ENCODE measurements around the gene NRAP. TPM values are rescaled to one million over a fixed set of nuclear protein-coding genes. Genes with fewer than 3 reads are reported as not detected.

Gene NRAP
- total and polyA plus RNA-seq, 2 experiments from 2014 or later: 0.04 TPM; not detected in 1

DNA sequence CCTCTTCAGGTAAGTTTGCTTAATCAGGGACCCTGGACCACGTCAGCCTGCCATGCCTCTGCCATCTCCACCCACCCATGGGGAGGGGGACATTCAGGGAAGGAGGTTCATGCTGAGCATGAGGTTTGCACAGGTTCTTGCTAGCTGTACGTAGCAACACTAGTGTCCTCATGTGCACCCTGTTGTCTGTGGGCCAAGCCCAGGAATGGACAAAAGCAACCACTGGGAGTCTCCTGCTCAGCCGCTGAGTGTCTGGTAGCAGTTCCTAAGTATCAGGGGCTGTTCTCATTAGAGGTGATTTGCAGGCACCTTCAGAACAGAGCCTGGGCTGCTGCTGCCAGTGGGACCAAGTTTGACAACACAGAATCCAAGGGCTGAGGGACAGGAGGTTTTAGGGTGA, 33.8 kb upstream of the NRAP start:
- no peaks in the 10 kb centered on the region for H3K9me2 ChIP-seq (replicated peaks; ENCODE audit: insufficient read depth)
- H3K4me2 ChIP-seq: no peak overlapping the region
- DNase-seq (ENCODE audit: low spot score): no peak
- WGBS (ENCODE audit: low lambda C conversion rate, missing lambda C conversion rate): 90% methylated on average over 3 of the region's 3 CpGs
- no peaks in the 10 kb centered on the region for H3K4me1 ChIP-seq (ENCODE audit: insufficient read depth)
- H3K36me3 ChIP-seq (replicated peaks; ENCODE audit: insufficient read depth, low read depth): no peaks in the 10 kb centered on the region
- H2AFZ ChIP-seq: no peak overlapping the region
- H3K79me2 ChIP-seq: peaks cover 17% of the 10 kb centered on the region
- H3K27me3 ChIP-seq: no peaks in the 10 kb centered on the region
- H4K20me1 ChIP-seq (ENCODE audit: insufficient read depth, poor library complexity, severe bottlenecking): no peaks in the 10 kb centered on the region
- no peak overlapping the region for H3K4me3 ChIP-seq
- no peak overlapping the region for H3K27ac ChIP-seq
- H3K9me3 ChIP-seq (ENCODE audit: low read depth): no peaks in the 10 kb centered on the region
- TF ChIP-seq CTCF (IDR thresholded peaks at IDR 0.05; ENCODE audit: poor library complexity): no peak
- no peak for TF ChIP-seq EZH2 (IDR thresholded peaks at IDR 0.05; ENCODE audit: borderline replicate concordance)
- no peak for TF ChIP-seq EZH2phosphoT487 (IDR thresholded peaks at IDR 0.05; ENCODE audit: low read depth, severe bottlenecking, unreplicated experiment)

DNA sequence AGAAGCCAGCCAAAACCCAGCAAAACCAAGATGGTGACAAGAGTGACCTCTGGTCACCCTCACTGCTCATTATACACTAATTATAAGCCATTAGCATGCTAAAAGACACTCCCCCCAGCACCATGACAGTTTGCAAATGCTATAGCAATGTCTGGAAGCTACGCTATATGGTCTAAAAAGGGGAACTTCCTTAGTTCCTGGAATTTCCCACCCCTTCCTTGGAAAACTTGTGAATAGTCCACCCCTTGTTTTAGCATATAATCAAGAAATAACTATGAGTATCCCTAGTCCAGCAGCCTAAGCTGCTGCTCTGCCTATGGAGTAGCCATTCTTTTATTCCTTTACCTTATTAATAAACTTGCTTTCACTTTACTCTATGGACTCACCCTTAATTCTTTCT, 31.9 kb upstream of the NRAP start:
- Histone ChIP-seq H3K9me3 (ENCODE audit: low read depth) (no peaks in the 10 kb centered on the region), H3K9me2 (replicated peaks; ENCODE audit: insufficient read depth) (no peaks in the 10 kb centered on the region), H2AFZ (no peak overlapping the region), H4K20me1 (ENCODE audit: insufficient read depth, poor library complexity, severe bottlenecking) (no peaks in the 10 kb centered on the region), H3K4me2 (no peak overlapping the region), H3K4me3 (no peak overlapping the region), H3K4me1 (ENCODE audit: insufficient read depth) (no peaks in the 10 kb centered on the region), H3K27me3 (no peaks in the 10 kb centered on the region), H3K27ac (no peak overlapping the region), H3K79me2 (peaks cover 28% of the 10 kb centered on the region), H3K36me3 (replicated peaks; ENCODE audit: insufficient read depth, low read depth) (no peaks in the 10 kb centered on the region)
- DNase-seq (ENCODE audit: low spot score): no peak
- TF ChIP-seq EZH2 (IDR thresholded peaks at IDR 0.05; ENCODE audit: borderline replicate concordance) (no peak), CTCF (IDR thresholded peaks at IDR 0.05; ENCODE audit: poor library complexity) (no peak), EZH2phosphoT487 (IDR thresholded peaks at IDR 0.05; ENCODE audit: low read depth, severe bottlenecking, unreplicated experiment) (no peak)
- 100% methylated on average over 1 of the region's 1 CpG for WGBS (ENCODE audit: low lambda C conversion rate, missing lambda C conversion rate)

DNA sequence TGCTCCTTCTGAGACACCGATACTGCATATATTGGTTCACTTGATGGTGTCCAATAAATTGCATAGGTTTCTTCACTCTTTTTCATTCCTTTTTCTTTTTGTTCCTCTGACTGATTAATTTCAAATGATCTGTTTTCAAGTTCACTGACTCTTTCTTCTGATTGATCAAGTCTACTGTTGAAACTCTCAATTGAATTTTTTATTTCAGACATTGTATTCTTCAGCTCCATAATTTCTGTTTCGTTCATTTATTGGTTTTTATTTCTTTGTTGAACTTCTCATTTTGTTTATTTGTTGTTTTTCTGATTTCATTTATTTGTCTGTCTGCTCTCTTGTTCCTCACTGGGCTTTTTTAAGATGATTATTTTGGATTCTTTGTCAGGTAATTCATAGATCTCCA, 29.5 kb upstream of the NRAP start:
- Histone ChIP-seq H2AFZ (no peak overlapping the region), H3K79me2 (peaks cover 52% of the 10 kb centered on the region), H3K9me3 (ENCODE audit: low read depth) (peaks cover 6% of the 10 kb centered on the region), H3K9me2 (replicated peaks; ENCODE audit: insufficient read depth) (no peaks in the 10 kb centered on the region), H3K4me2 (no peak overlapping the region), H3K36me3 (replicated peaks; ENCODE audit: insufficient read depth, low read depth) (no peaks in the 10 kb centered on the region), H3K27me3 (no peaks in the 10 kb centered on the region), H3K4me3 (no peak overlapping the region), H4K20me1 (ENCODE audit: insufficient read depth, poor library complexity, severe bottlenecking) (no peaks in the 10 kb centered on the region), H3K27ac (no peak overlapping the region), H3K4me1 (ENCODE audit: insufficient read depth) (no peaks in the 10 kb centered on the region)
- TF ChIP-seq EZH2phosphoT487 (IDR thresholded peaks at IDR 0.05; ENCODE audit: low read depth, severe bottlenecking, unreplicated experiment): no peak
- TF ChIP-seq EZH2 (IDR thresholded peaks at IDR 0.05; ENCODE audit: borderline replicate concordance): no peak
- no peak for TF ChIP-seq CTCF (IDR thresholded peaks at IDR 0.05; ENCODE audit: poor library complexity)
- DNase-seq (ENCODE audit: low spot score): no peak
- 96% methylated on average over 2 of the region's 2 CpGs for WGBS (ENCODE audit: low lambda C conversion rate, missing lambda C conversion rate)

GRCh38 chr10:113692271-113692670, 28.4 kb upstream of the NRAP start:
- peaks cover 62% of the 10 kb centered on the region for H3K79me2 ChIP-seq
- 94% methylated on average over 6 of the region's 6 CpGs for WGBS (ENCODE audit: low lambda C conversion rate, missing lambda C conversion rate)

More at GRCh38 chr10:113692271-113692670, 28.4 kb upstream of the NRAP start:
- Histone ChIP-seq H3K9me3 (ENCODE audit: low read depth) (peaks cover 12% of the 10 kb centered on the region), H3K9me2 (replicated peaks; ENCODE audit: insufficient read depth) (no peaks in the 10 kb centered on the region), H2AFZ (no peak overlapping the region), H3K36me3 (replicated peaks; ENCODE audit: insufficient read depth, low read depth) (peaks cover 2% of the 10 kb centered on the region), H4K20me1 (ENCODE audit: insufficient read depth, poor library complexity, severe bottlenecking) (no peaks in the 10 kb centered on the region), H3K4me1 (ENCODE audit: insufficient read depth) (no peaks in the 10 kb centered on the region), H3K27me3 (no peaks in the 10 kb centered on the region), H3K4me3 (no peak overlapping the region), H3K4me2 (no peak overlapping the region), H3K27ac (no peak overlapping the region)
- no peak for TF ChIP-seq EZH2 (IDR thresholded peaks at IDR 0.05; ENCODE audit: borderline replicate concordance)
- no peak for TF ChIP-seq CTCF (IDR thresholded peaks at IDR 0.05; ENCODE audit: poor library complexity)
- TF ChIP-seq EZH2phosphoT487 (IDR thresholded peaks at IDR 0.05; ENCODE audit: low read depth, severe bottlenecking, unreplicated experiment): no peak
- no peak for DNase-seq (ENCODE audit: low spot score)

Data from hepatocyte (in vitro differentiated cells).